Uterus (tissue), 2 donors: ENCODE results near the gene MPND.

Experiments used
- CTCF ChIP-seq, 4 experiments: fragments of 200-600 bp in 2 of 4; fragments of 450-650 bp in 2 of 4; sonication (generic) in 2 of 4; IDR thresholded peaks; one replicate each; pipeline ENCODE4 v1.5.1; 2016 to 2019; ENCODE audit warnings: antibody characterized with exemption in 4 of 4, mild to moderate bottlenecking in 2 of 4, moderate library complexity in 1 of 4
- POLR2A ChIP-seq, 2 donors: fragments of 450-650 bp; IDR thresholded peaks; one replicate each; pipeline ENCODE4 v1.6.1; 2016; ENCODE audit warnings: antibody characterized with exemption in 2 of 2, mild to moderate bottlenecking in 1 of 2, moderate library complexity in 1 of 2

DNA sequence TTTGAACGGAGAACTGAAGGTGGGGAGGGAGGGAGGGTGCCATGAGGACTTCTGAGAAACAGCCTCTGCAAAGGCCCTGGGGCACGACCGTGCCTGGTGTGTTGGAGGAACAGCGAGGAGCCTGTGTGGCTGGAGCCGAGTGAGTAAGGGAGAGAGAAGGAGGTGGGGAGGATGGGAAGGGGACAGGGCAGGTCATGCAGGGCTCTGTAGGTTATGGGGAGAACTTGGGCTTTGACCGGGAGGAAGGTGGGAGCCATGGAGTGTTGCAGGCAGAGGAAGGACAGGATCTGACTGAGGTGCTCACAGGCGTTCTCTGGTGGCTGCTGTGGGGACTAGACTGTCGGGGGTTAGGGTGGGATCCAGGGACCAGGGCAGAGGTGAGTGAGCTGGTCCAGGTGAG is 6.7 kb downstream of the MPND start:
- TF ChIP-seq CTCF (IDR thresholded peaks at IDR 0.05) (no peak), POLR2A (IDR thresholded peaks at IDR 0.05) (no peak)
